Peyer's patch (tissue), 4 donors: Measurements from ENCODE around the gene ITSN2. TPM values are rescaled to one million over a fixed set of nuclear protein-coding genes. Genes with fewer than 3 reads are reported as not detected.

Experiments
- DNase-seq, 3 donors: peaks; one replicate each; pipeline ENCODE4 v3.0.0-alpha.2; 2017 to 2019
- H3K27ac ChIP-seq, 4 donors: fragments of 200-600 bp; sonication (generic); one replicate each; pipeline ENCODE4 v1.5.1; 2016 to 2019
- H3K27me3 ChIP-seq, 2 donors: fragments of 200-600 bp; sonication (generic); one replicate each; pipeline ENCODE4 v1.5.1; 2019
- H3K36me3 ChIP-seq, 3 donors: fragments of 200-600 bp; sonication (generic); one replicate each; pipeline ENCODE4 v1.5.1; 2016 to 2019
- H3K4me1 ChIP-seq, 4 donors: fragments of 200-600 bp; sonication (generic); one replicate each; pipeline ENCODE4 v1.5.1; 2016 to 2019
- H3K4me3 ChIP-seq, 4 donors: fragments of 200-600 bp; sonication (generic); 1 replicate in 3 of 4; 2 replicates in 1 of 4; pipeline ENCODE4 v1.5.1; 2016 to 2019; ENCODE audit warnings: mild to moderate bottlenecking in 1 of 4
- H3K9me3 ChIP-seq, 4 donors: fragments of 200-600 bp; sonication (generic); one replicate each; pipeline ENCODE4 v1.5.1; 2016 to 2019; ENCODE audit warnings: mild to moderate bottlenecking in 1 of 4
- POLR2A ChIP-seq, 2 donors: fragments of 450-650 bp; IDR thresholded peaks; one replicate each; pipeline ENCODE4 v1.5.1; 2017; ENCODE audit warnings: antibody characterized with exemption in 2 of 2, mild to moderate bottlenecking in 2 of 2, moderate library complexity in 2 of 2
- total RNA-seq, 4 donors: library from RNA; depleted of rRNA; stranded (reverse); fragments of >200 nt; gene quantifications; one replicate each; pipeline ENCODE4 v1.1.0, GENCODE V29; 2016
- TF ChIP-seq, protein P1 (sequence below), 6 experiments: fragments of 450-650 bp in 4 of 6; fragments of 200-600 bp in 2 of 6; sonication (generic) in 1 of 6; IDR thresholded peaks; one replicate each; pipeline ENCODE4 v1.5.1; 2017 to 2019; ENCODE audit warnings: antibody characterized with exemption in 6 of 6, mild to moderate bottlenecking in 3 of 6, moderate library complexity in 1 of 6

ITSN2 gene
- total RNA-seq, 4 donors from 2014 or later, result 35.6 to 112 (median 46.4) TPM

DNA sequence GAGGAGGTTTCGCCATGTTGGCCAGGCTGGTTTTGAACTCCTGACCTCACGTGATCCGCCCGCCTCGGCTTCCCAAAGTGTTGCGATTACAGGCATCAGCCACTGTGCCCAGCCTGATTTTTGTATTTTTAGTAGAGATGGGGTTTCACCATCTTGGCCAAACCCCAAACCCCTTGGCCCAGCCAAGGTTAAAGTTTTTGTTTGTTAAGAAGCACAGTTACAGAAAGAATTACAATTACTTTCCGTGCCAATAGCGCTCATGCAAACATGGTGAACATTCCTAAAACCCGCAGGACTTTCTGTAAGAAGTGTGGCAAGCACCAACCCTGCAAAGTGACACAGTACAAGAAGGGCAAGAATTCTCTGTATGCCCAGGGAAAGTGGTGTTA lies 26.1 kb downstream of the ITSN2 start:
- H3K36me3 ChIP-seq, result no peaks in the 10 kb centered on the region
- TF ChIP-seq, protein P1, sequence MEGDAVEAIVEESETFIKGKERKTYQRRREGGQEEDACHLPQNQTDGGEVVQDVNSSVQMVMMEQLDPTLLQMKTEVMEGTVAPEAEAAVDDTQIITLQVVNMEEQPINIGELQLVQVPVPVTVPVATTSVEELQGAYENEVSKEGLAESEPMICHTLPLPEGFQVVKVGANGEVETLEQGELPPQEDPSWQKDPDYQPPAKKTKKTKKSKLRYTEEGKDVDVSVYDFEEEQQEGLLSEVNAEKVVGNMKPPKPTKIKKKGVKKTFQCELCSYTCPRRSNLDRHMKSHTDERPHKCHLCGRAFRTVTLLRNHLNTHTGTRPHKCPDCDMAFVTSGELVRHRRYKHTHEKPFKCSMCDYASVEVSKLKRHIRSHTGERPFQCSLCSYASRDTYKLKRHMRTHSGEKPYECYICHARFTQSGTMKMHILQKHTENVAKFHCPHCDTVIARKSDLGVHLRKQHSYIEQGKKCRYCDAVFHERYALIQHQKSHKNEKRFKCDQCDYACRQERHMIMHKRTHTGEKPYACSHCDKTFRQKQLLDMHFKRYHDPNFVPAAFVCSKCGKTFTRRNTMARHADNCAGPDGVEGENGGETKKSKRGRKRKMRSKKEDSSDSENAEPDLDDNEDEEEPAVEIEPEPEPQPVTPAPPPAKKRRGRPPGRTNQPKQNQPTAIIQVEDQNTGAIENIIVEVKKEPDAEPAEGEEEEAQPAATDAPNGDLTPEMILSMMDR (IDR thresholded peaks at IDR 0.05), result no peak
- TF ChIP-seq POLR2A (IDR thresholded peaks at IDR 0.05), result no peak
- no peak overlapping the region for H3K27ac ChIP-seq
- H3K27me3 ChIP-seq, result no peaks in the 10 kb centered on the region
- peaks cover 0 to 28% (median 3%) of the 10 kb centered on the region in 4 donors for H3K4me1 ChIP-seq
- DNase-seq, result no peak
- no peaks in the 10 kb centered on the region for H3K9me3 ChIP-seq
- H3K4me3 ChIP-seq, result no peak overlapping the region

GRCh38 chr2:24332791-24333540 lies 27.4 kb downstream of the ITSN2 start:
- TF ChIP-seq, protein P1 (IDR thresholded peaks at IDR 0.05), result no peak
- no peak for TF ChIP-seq POLR2A (IDR thresholded peaks at IDR 0.05)
- DNase-seq, result no peak
- Histone ChIP-seq H3K36me3 (no peaks in the 10 kb centered on the region), H3K4me1 (peaks cover 0 to 16% (median 3%) of the 10 kb centered on the region in 4 donors), H3K4me3 (no peak overlapping the region), H3K9me3 (no peaks in the 10 kb centered on the region), H3K27ac (no peak overlapping the region), H3K27me3 (no peaks in the 10 kb centered on the region)

DNA sequence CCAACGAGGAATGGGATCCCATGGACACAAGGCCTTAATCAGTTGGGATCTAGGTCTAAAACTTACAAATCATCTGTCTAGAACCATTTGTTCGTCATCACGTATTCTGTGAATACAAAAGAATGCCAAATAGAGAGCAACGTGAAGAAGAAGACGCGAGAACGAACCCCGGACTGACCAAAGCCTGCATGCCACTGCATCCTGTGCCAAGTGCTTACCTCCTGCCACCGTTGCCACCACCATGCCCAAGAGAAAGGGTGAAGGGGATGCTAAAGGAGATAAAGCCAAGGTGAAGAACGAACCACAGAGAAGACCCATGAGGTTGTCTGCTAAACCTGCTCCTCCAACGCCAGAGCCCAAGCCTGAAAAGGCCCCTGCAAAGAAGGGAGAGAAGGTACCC lies 30.2 kb downstream of the ITSN2 start:
- TF ChIP-seq POLR2A (IDR thresholded peaks at IDR 0.05), result no peak
- TF ChIP-seq, protein P1 (IDR thresholded peaks at IDR 0.05), result no peak
- H3K4me3 ChIP-seq, result no peak overlapping the region
- DNase-seq, result peak in 1 of 3 donors; percentile 22
- H3K9me3 ChIP-seq, result no peaks in the 10 kb centered on the region
- H3K4me1 ChIP-seq, result peaks cover 0 to 16% (median 3%) of the 10 kb centered on the region in 4 donors
- H3K27ac ChIP-seq, result peak overlapping the region in 1 of 4 donors; percentile 65
- no peaks in the 10 kb centered on the region for H3K27me3 ChIP-seq
- no peaks in the 10 kb centered on the region for H3K36me3 ChIP-seq

GRCh38 chr2:24329700-24330099 lies 30.6 kb downstream of the ITSN2 start:
- Histone ChIP-seq H3K36me3 (no peaks in the 10 kb centered on the region), H3K9me3 (no peaks in the 10 kb centered on the region), H3K27me3 (no peaks in the 10 kb centered on the region), H3K4me1 (peaks cover 0 to 16% (median 3%) of the 10 kb centered on the region in 4 donors), H3K27ac (peak overlapping the region in 1 of 4 donors; percentile 65), H3K4me3 (no peak overlapping the region)
- no peak for DNase-seq
- TF ChIP-seq POLR2A (IDR thresholded peaks at IDR 0.05), result no peak
- TF ChIP-seq, protein P1 (IDR thresholded peaks at IDR 0.05), result no peak

GRCh38 chr2:24328010-24328409 lies 32.3 kb downstream of the ITSN2 start:
- no peak for DNase-seq
- H3K36me3 ChIP-seq, result no peaks in the 10 kb centered on the region
- H3K27me3 ChIP-seq, result no peaks in the 10 kb centered on the region
- H3K4me3 ChIP-seq, result no peak overlapping the region
- TF ChIP-seq POLR2A (IDR thresholded peaks at IDR 0.05), result no peak
- TF ChIP-seq, protein P1 (IDR thresholded peaks at IDR 0.05), result no peak
- H3K27ac ChIP-seq, result no peak overlapping the region
- peaks cover 0 to 7% (median 1%) of the 10 kb centered on the region in 4 donors for H3K4me1 ChIP-seq
- H3K9me3 ChIP-seq, result no peaks in the 10 kb centered on the region
